ENCODE measurements around the gene ST6GALNAC3.
"Not testable (repeated sequence)": the region's sequence is repeated elsewhere in the genome, so short reads cannot be mapped to it uniquely, and the experiment has no call there.

Gene ST6GALNAC3

DNA sequence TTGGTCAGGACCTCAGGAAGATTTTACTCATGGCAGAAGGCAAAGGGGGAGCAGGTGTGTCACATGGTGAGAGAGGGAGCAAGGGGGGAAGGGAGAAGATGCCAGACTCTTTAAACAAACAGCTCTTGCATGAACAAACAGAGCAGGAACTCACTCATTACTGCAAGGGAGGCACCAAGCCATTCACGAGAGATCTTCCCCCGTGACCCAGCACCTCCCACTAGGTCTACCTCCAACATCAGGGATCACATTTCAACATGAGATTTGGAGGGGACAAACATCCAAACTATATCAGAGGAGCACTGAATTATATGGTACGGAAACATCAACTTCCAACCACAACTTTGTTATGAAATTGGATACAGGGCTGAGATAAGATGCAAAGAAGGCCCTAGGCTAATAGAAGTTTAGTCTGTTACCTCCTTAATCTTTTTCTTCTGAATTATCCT lies 164.9 kb downstream of the ST6GALNAC3 start:
- H3K9ac ChIP-seq (ENCODE audit: low read length), result no peak overlapping the region
- H3K79me2 ChIP-seq (ENCODE audit: control insufficient read depth, insufficient read depth, low read length), result no peaks in the 10 kb centered on the region
- DNase-seq, result peak; percentile 46
- H3K27ac ChIP-seq (ENCODE audit: low read depth, low read length), result no peak overlapping the region
- no peak overlapping the region for H2AK5ac ChIP-seq (ENCODE audit: low read length)
- no CpG with 5 or more reads among the region's 3 CpGs for WGBS (ENCODE audit: extremely low coverage, insufficient coverage, low lambda C conversion rate)
- peaks cover 13% of the 10 kb centered on the region for H3K4me1 ChIP-seq (ENCODE audit: control insufficient read depth, low read depth, low read length)
- H3K56ac ChIP-seq (ENCODE audit: low read length), result no peak overlapping the region
- no peak overlapping the region for H4K8ac ChIP-seq (ENCODE audit: low read depth, low read length)
- H3K18ac ChIP-seq (ENCODE audit: low read length), result no peak overlapping the region
- no peak overlapping the region for H3K23ac ChIP-seq (ENCODE audit: low read length)
- H2BK5ac ChIP-seq (ENCODE audit: low read length), result no peak overlapping the region
- no peak overlapping the region for H3K4me2 ChIP-seq (ENCODE audit: low read length)
- no peaks in the 10 kb centered on the region for H3K27me3 ChIP-seq (ENCODE audit: insufficient read depth, low read length, poor library complexity)
- no peaks in the 10 kb centered on the region for H3K36me3 ChIP-seq (ENCODE audit: control insufficient read depth, insufficient read depth, low read length)
- no peaks in the 10 kb centered on the region for H3K79me1 ChIP-seq (ENCODE audit: low read length)
- H2BK120ac ChIP-seq (ENCODE audit: low read depth, low read length), result no peak overlapping the region
- H4K5ac ChIP-seq (ENCODE audit: low read length), result no peak overlapping the region
- no peak overlapping the region for H3K4me3 ChIP-seq (ENCODE audit: low read length)
- H2BK15ac ChIP-seq (replicated peaks; ENCODE audit: low read depth), result no peak overlapping the region
- no peak overlapping the region for H3K4ac ChIP-seq (ENCODE audit: low read depth, low read length)

DNA sequence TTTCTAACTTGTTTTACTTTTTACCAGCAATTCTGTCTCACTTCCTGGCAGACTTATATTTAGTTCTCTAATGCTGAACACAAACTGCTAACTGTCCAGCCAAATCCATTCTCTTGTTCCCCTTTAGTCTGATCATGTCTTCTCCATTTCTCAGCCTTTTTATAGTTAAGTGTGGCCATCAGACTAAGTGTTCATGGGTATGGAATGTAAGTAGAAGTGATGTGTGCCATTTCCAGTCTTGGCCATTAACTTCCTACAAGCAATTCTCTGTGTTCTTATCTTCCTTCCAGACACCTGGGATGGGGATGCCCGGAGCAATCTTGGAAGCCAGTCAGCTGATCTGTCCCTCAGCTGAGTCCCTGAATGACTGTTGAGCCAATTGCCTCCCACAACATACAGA lies 165.8 kb downstream of the ST6GALNAC3 start:
- H3K18ac ChIP-seq (ENCODE audit: low read length), result no peak overlapping the region
- H3K9ac ChIP-seq (ENCODE audit: low read length), result no peak overlapping the region
- peaks cover 13% of the 10 kb centered on the region for H3K4me1 ChIP-seq (ENCODE audit: control insufficient read depth, low read depth, low read length)
- no peak overlapping the region for H2AK5ac ChIP-seq (ENCODE audit: low read length)
- no peak overlapping the region for H2BK15ac ChIP-seq (replicated peaks; ENCODE audit: low read depth)
- DNase-seq, result no peak
- H2BK5ac ChIP-seq (ENCODE audit: low read length), result no peak overlapping the region
- H3K27me3 ChIP-seq (ENCODE audit: insufficient read depth, low read length, poor library complexity), result no peaks in the 10 kb centered on the region
- H3K4me3 ChIP-seq (ENCODE audit: low read length), result no peak overlapping the region
- no peaks in the 10 kb centered on the region for H3K36me3 ChIP-seq (ENCODE audit: control insufficient read depth, insufficient read depth, low read length)
- H3K27ac ChIP-seq (ENCODE audit: low read depth, low read length), result no peak overlapping the region
- no peak overlapping the region for H3K4me2 ChIP-seq (ENCODE audit: low read length)
- WGBS (ENCODE audit: extremely low coverage, insufficient coverage, low lambda C conversion rate), result no CpG with 5 or more reads among the region's 1 CpG
- H3K4ac ChIP-seq (ENCODE audit: low read depth, low read length), result no peak overlapping the region
- H3K23ac ChIP-seq (ENCODE audit: low read length), result no peak overlapping the region
- H4K8ac ChIP-seq (ENCODE audit: low read depth, low read length), result no peak overlapping the region
- H3K79me2 ChIP-seq (ENCODE audit: control insufficient read depth, insufficient read depth, low read length), result no peaks in the 10 kb centered on the region
- H3K56ac ChIP-seq (ENCODE audit: low read length), result no peak overlapping the region
- no peak overlapping the region for H2BK120ac ChIP-seq (ENCODE audit: low read depth, low read length)
- no peaks in the 10 kb centered on the region for H3K79me1 ChIP-seq (ENCODE audit: low read length)
- H4K5ac ChIP-seq (ENCODE audit: low read length), result no peak overlapping the region

GRCh38 chr1:76242587-76242986 lies 168.0 kb downstream of the ST6GALNAC3 start:
- not testable (repeated sequence) for H3K9ac ChIP-seq (ENCODE audit: low read length); H3K4me3 ChIP-seq (ENCODE audit: low read length); H3K79me1 ChIP-seq (ENCODE audit: low read length); H3K79me2 ChIP-seq (ENCODE audit: control insufficient read depth, insufficient read depth, low read length); DNase-seq; H3K27me3 ChIP-seq (ENCODE audit: insufficient read depth, low read length, poor library complexity); H3K27ac ChIP-seq (ENCODE audit: low read depth, low read length); H3K18ac ChIP-seq (ENCODE audit: low read length); H3K36me3 ChIP-seq (ENCODE audit: control insufficient read depth, insufficient read depth, low read length); H3K23ac ChIP-seq (ENCODE audit: low read length); H4K8ac ChIP-seq (ENCODE audit: low read depth, low read length); H2AK5ac ChIP-seq (ENCODE audit: low read length); H2BK5ac ChIP-seq (ENCODE audit: low read length); H3K4ac ChIP-seq (ENCODE audit: low read depth, low read length); H3K4me2 ChIP-seq (ENCODE audit: low read length); H3K56ac ChIP-seq (ENCODE audit: low read length); H4K5ac ChIP-seq (ENCODE audit: low read length); H2BK15ac ChIP-seq (replicated peaks; ENCODE audit: low read depth); H2BK120ac ChIP-seq (ENCODE audit: low read depth, low read length)
- whole genome bisulfite sequencing (ENCODE audit: extremely low coverage, insufficient coverage, low lambda C conversion rate), result no CpG with 5 or more reads among the region's 1 CpG
- H3K4me1 ChIP-seq (ENCODE audit: control insufficient read depth, low read depth, low read length), result peaks cover 16% of the 10 kb centered on the region

DNA sequence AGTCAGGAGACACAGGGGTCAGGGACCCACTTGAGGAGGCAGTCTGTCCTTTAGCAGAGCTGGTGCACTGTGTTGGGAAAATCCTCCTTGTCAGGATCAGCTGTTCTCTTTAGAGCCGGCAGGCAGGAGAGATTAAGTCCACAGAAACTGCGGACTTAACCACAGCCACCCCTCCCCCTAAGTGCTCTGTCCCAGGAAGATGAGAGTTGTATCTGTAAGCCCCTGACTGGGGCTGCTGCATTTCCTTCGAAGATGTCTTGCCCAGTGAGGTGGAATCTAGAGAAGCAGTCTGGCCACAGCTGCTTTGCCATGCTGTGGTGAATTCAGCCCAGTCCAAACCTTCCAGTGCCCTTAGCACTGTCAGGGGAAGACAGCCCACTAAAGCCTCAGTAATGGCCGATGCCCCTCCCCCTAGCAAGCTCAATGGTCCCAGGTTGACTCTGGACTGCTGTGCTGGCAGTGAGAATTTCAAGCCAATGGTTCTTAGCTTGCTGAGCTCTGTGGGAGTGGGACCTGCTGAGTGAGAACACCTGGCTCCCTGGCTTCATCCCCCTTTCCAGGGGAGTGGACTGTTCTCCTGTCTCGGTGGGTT lies 172.8 kb downstream of the ST6GALNAC3 start:
- H2AK5ac ChIP-seq (ENCODE audit: low read length), result no peak overlapping the region
- H3K9ac ChIP-seq (ENCODE audit: low read length), result no peak overlapping the region
- peak overlapping the region; percentile 44 for H3K18ac ChIP-seq (ENCODE audit: low read length)
- peaks cover 15% of the 10 kb centered on the region for H3K4me1 ChIP-seq (ENCODE audit: control insufficient read depth, low read depth, low read length)
- peak overlapping the region; percentile 62 for H3K56ac ChIP-seq (ENCODE audit: low read length)
- H3K27me3 ChIP-seq (ENCODE audit: insufficient read depth, low read length, poor library complexity), result no peaks in the 10 kb centered on the region
- peak overlapping the region; percentile 23 for H2BK120ac ChIP-seq (ENCODE audit: low read depth, low read length)
- H3K4ac ChIP-seq (ENCODE audit: low read depth, low read length), result no peak overlapping the region
- H3K4me2 ChIP-seq (ENCODE audit: low read length), result no peak overlapping the region
- no peaks in the 10 kb centered on the region for H3K36me3 ChIP-seq (ENCODE audit: control insufficient read depth, insufficient read depth, low read length)
- H3K79me2 ChIP-seq (ENCODE audit: control insufficient read depth, insufficient read depth, low read length), result no peaks in the 10 kb centered on the region
- no peak overlapping the region for H4K5ac ChIP-seq (ENCODE audit: low read length)
- WGBS (ENCODE audit: extremely low coverage, insufficient coverage, low lambda C conversion rate), result no CpG with 5 or more reads among the region's 5 CpGs
- H3K23ac ChIP-seq (ENCODE audit: low read length), result no peak overlapping the region
- H3K4me3 ChIP-seq (ENCODE audit: low read length), result no peak overlapping the region
- peak; percentile 69 for DNase-seq
- no peak overlapping the region for H2BK15ac ChIP-seq (replicated peaks; ENCODE audit: low read depth)
- H4K8ac ChIP-seq (ENCODE audit: low read depth, low read length), result no peak overlapping the region
- H2BK5ac ChIP-seq (ENCODE audit: low read length), result no peak overlapping the region
- no peaks in the 10 kb centered on the region for H3K79me1 ChIP-seq (ENCODE audit: low read length)
- H3K27ac ChIP-seq (ENCODE audit: low read depth, low read length), result no peak overlapping the region

DNA sequence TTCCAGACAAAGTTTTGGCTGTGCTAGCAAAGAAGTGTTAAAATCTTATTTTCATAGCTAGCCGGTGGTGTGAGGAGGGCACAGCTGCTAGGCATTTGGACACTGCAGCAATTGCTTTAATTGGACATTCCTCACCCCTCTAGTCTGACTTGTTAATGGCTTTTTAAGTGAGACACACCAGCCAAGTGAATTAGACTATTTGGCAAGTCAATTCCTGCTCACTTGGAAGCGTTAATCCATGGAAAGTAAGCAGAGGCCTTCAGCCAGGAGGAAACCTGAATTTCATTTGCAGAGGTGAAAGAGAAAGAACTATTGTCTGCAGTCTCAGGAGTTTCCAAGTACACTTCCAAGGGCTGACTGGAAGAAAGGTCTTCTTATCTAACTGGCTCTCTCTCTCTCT lies 175.7 kb downstream of the ST6GALNAC3 start:
- Histone ChIP-seq H3K36me3 (ENCODE audit: control insufficient read depth, insufficient read depth, low read length) (no peaks in the 10 kb centered on the region), H2BK15ac (replicated peaks; ENCODE audit: low read depth) (no peak overlapping the region), H3K79me1 (ENCODE audit: low read length) (no peaks in the 10 kb centered on the region), H3K9ac (ENCODE audit: low read length) (no peak overlapping the region), H2AK5ac (ENCODE audit: low read length) (no peak overlapping the region), H3K79me2 (ENCODE audit: control insufficient read depth, insufficient read depth, low read length) (no peaks in the 10 kb centered on the region), H3K23ac (ENCODE audit: low read length) (no peak overlapping the region), H2BK5ac (ENCODE audit: low read length) (no peak overlapping the region), H4K5ac (ENCODE audit: low read length) (no peak overlapping the region), H3K27me3 (ENCODE audit: insufficient read depth, low read length, poor library complexity) (no peaks in the 10 kb centered on the region), H3K4me3 (ENCODE audit: low read length) (no peak overlapping the region), H2BK120ac (ENCODE audit: low read depth, low read length) (peak overlapping the region; percentile 61), H3K56ac (ENCODE audit: low read length) (no peak overlapping the region), H3K27ac (ENCODE audit: low read depth, low read length) (no peak overlapping the region), H3K4me2 (ENCODE audit: low read length) (no peak overlapping the region), H3K4ac (ENCODE audit: low read depth, low read length) (no peak overlapping the region), H3K18ac (ENCODE audit: low read length) (no peak overlapping the region), H4K8ac (ENCODE audit: low read depth, low read length) (no peak overlapping the region), H3K4me1 (ENCODE audit: control insufficient read depth, low read depth, low read length) (peaks cover 15% of the 10 kb centered on the region)
- peak; percentile 63 for DNase-seq
- WGBS (ENCODE audit: extremely low coverage, insufficient coverage, low lambda C conversion rate), result no CpG with 5 or more reads among the region's 2 CpGs

- no peak overlapping the region for H3K4ac ChIP-seq (ENCODE audit: low read depth, low read length)
- no peaks in the 10 kb centered on the region for H3K27me3 ChIP-seq (ENCODE audit: insufficient read depth, low read length, poor library complexity)
- no peak overlapping the region for H4K8ac ChIP-seq (ENCODE audit: low read depth, low read length)
- no peak overlapping the region for H3K56ac ChIP-seq (ENCODE audit: low read length)
- H3K4me3 ChIP-seq (ENCODE audit: low read length), result no peak overlapping the region
- H3K18ac ChIP-seq (ENCODE audit: low read length), result no peak overlapping the region
- H2BK120ac ChIP-seq (ENCODE audit: low read depth, low read length), result no peak overlapping the region
- no CpG with 5 or more reads among the region's 3 CpGs for WGBS (ENCODE audit: extremely low coverage, insufficient coverage, low lambda C conversion rate)
- no peak overlapping the region for H3K23ac ChIP-seq (ENCODE audit: low read length)
- H2BK5ac ChIP-seq (ENCODE audit: low read length), result no peak overlapping the region
- H4K5ac ChIP-seq (ENCODE audit: low read length), result no peak overlapping the region
- no peak overlapping the region for H3K27ac ChIP-seq (ENCODE audit: low read depth, low read length)
- no peaks in the 10 kb centered on the region for H3K79me2 ChIP-seq (ENCODE audit: control insufficient read depth, insufficient read depth, low read length)
- H3K9ac ChIP-seq (ENCODE audit: low read length), result no peak overlapping the region
- H3K36me3 ChIP-seq (ENCODE audit: control insufficient read depth, insufficient read depth, low read length), result no peaks in the 10 kb centered on the region
- peaks cover 14% of the 10 kb centered on the region for H3K4me1 ChIP-seq (ENCODE audit: control insufficient read depth, low read depth, low read length)
- no peak overlapping the region for H2BK15ac ChIP-seq (replicated peaks; ENCODE audit: low read depth)
- no peak for DNase-seq
- no peaks in the 10 kb centered on the region for H3K79me1 ChIP-seq (ENCODE audit: low read length)
- H3K4me2 ChIP-seq (ENCODE audit: low read length), result no peak overlapping the region
- no peak overlapping the region for H2AK5ac ChIP-seq (ENCODE audit: low read length)
Observed at GRCh38 chr1:76252431-76252830, 177.9 kb downstream of the ST6GALNAC3 start.

Measured in mesendoderm (in vitro differentiated cells).